ENCODE measurements around the gene CFAP161.

The CFAP161 gene, protein sequence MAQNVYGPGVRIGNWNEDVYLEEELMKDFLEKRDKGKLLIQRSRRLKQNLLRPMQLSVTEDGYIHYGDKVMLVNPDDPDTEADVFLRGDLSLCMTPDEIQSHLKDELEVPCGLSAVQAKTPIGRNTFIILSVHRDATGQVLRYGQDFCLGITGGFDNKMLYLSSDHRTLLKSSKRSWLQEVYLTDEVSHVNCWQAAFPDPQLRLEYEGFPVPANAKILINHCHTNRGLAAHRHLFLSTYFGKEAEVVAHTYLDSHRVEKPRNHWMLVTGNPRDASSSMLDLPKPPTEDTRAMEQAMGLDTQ

DNA sequence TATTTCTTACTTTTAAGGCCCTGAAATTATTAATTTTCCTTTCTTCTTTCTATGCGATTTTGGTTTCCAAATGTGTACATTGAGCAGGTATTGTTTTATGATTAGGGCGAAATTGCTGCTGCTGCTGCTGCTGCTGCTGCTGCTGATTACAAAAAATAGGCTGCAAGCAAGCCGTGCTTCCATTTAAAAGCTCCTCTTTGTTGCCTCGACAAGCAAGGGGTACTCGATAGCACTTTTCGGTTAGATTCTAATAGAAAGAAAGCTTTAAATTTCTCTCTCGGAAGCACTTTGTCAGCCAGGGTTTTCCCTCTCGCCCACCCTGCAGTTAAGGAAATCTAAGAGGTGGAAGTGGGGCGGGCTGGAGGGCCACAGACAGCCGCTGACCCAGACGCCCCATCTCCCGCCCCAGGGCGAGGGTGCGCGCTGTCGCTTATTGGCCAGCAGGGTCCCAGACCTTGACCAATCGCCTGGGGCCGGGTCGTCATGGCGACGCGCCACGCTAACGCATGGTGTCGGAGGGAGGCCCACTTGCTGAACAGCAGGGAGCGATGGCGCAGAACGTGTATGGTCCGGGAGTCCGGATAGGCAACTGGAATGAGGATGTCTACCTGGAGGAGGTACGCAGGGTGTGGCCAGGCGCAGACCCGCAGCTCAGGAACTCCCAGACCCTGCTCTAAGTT is at the start of gene CFAP161:
Gene CFAP161 (plus strand): TSS at position 489 of the 680 bp plus-strand sequence. CDS start 60 bp downstream, at position 549.
- DNase-seq, result peak; percentile 35

- DNase-seq, result no peak
Measured at GRCh38 chr15:81084716-81085115, 49.4 kb upstream of the CFAP161 start.

- DNase-seq, result no peak
Measured at GRCh38 chr15:81085213-81085612, 48.9 kb upstream of the CFAP161 start.

DNA sequence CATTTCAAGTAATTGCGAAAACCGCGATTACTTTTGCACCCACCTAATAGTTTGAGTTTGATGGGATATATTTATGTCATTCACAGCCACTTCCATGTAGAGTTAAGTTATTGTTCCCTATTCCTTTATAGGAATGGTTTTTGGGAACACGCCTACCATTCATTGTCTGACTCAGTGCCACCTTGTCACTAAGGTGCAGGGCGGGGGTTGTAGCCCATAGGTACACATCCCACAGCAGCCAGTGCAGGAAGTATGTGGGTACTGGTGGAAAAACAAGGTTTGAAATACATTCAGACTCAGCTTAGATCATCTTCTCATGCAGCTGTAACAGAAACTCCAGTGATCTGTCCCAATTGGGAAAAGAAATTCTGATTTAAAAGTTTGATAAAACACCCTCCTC is 48.2 kb upstream of the CFAP161 start:
- no peak for DNase-seq

GRCh38 chr15:81087066-81087465 is 47.0 kb upstream of the CFAP161 start:
- no peak for DNase-seq

- no peak for DNase-seq
Measured at GRCh38 chr15:81087694-81088093, 46.4 kb upstream of the CFAP161 start.

DNA sequence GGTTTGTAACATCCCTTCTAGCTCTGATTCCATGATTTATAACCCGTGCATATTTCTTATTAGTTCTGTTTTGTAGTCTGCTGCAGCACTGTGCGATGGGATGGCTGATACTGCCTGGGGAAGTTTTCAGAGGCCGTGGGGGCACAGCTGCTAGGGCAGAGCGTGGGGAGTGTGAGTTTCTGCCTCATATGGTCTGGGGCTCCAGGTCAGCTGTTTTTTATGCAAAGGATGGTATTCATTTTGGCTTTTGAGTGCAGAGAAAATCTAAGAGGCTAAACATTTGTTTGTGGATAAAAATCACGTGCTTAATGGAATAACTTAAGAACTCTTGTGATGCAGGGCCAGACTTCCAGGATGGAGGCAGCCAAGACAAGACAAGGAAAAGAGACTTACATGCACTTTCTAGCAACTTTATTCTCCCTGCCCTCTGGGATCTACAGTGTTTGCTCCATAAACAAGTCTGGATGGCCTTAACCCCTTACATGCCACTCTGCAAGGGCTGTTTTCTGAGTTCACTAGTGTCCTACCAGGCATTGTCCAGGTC is 45.5 kb upstream of the CFAP161 start:
- DNase-seq, result no peak

DNA sequence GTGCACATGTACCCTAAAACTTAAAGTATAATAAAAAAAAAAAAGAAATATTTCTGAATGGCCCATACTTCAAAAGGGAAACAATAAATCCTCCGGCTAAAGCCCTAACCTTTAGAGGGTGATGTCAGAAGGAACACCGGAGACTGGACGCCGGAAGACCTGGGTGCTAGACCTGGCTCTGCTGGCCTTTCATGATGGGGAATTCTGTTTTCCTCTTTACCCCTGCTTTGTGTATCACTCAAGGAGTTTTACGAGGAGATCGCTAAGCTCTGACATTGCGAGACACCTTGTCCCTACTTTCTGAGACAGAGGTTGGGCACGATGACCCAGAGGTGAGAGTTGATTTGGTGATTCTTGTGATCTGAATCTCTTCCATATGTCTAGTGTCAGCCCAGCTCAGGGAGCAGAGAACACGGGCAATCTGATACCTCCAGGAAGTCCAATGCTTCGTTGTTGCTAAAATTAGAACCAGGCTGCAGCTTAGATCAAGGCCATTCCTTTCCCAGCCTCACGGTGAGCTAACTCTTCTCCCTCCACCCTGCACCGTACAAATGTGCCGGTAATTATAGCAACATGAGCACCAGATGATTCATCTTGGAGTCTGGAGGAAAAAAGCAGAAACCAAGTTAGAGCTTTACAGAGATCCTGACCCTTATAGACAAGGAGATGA is 42.0 kb upstream of the CFAP161 start:
- DNase-seq, result no peak

DNA sequence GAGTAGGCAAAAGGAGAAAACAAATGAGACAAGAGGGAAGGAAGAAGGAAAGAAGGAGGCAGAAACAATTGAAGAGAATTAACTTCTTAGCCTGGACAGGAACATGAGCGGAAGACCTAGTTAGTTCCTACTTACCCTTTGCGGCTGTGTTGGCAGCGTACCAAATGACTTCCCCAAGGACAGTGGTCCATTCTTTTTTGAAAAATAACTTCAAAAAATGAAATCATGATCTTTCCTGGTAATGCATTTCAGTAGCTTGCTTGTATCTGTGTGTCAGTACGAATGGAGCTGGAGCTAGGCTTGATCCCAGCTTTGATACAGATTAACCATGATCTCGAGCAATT is 41.5 kb upstream of the CFAP161 start:
- no peak for DNase-seq

DNA sequence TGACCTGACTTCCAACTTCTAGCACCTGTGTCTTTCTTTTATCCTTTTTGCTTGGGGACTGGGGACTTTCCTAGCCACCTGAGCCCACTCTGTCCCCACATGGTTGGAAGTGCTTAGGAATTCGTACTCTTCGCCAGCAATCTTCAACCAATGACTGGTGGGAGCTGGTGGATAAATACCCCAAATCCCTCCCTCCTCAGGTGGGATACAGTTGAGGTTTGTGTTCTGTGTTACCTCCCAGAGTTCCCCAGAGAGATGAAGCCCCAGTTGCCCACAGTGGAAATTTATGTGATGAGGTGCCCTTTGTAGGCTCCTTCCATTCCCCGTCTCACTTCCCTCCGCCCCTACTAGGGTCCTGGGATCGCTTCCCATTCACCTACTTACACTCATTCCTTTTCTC is 40.1 kb upstream of the CFAP161 start:
- no peak for DNase-seq

DNA sequence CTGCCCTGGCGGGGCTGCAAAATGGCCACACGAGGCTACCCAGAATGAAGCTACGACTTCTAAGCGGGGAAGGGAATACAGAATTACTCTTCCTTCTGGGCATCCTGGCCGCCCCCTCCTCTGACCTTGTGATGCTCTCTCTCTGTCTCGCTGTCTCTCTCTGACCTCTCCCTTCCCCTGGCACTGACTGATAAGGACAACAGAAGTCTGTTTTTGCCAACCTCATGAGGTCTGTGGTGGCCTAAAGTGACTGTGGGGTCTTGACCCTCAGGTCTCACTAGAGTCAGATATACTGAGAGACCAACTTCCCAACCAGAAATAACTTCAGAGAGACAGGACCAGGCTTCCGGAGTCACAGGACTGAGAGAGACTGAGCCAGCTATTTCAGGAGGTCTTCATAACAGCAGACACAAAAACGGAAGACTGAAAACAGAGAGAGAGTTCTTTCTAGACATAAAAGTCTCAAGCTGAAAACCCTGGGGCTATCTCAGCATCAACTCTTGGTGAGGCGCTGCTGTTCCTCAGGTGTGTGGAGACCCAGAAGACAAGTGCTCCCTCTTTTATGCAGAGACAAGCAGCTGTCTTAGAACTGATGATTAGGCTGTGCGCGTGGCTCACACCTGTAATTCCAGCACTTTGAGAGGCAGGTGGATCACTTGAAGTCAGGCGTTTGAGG is 38.2 kb upstream of the CFAP161 start:
- no peak for DNase-seq

GRCh38 chr15:81096398-81096797 is 37.7 kb upstream of the CFAP161 start:
- DNase-seq, result no peak

DNA sequence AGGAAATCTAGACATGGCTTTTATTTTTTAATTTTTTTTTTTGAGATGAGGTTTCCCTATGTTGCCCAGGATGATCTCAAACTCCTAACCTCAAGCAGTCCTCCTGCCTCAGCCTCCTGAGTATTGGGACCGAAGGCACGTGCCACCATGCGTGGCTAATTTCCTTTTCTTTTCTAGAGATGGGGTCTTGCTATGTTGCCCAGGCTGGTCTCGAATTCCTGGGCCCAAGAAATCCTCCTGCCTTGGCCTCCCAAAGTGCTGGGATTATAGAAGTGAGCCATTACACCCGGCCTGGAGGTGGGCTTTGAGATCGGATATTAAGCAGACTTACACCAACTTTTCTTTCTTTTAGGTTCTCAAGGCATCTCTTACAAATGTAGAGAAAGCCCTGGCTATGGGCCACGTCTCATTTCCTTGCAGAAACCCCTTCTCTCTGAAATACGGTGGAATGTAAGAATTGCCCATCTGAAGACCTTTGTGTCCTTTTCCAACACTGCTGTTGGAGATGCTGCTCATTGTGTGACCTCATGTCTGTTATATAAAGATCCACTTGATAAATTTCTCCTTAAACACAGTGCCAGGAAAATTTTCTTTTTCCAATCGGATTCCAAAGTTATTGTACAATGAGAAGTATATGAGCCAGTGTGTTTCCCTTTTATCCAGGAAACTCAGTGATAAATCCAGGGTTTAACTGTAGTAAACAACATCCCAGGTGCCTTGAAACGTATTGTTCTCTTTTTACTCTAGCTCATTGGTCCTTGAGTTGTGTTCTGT is 36.8 kb upstream of the CFAP161 start:
- DNase-seq, result no peak

GRCh38 chr15:81097890-81098280 is 36.2 kb upstream of the CFAP161 start:
- DNase-seq, result no peak

DNA sequence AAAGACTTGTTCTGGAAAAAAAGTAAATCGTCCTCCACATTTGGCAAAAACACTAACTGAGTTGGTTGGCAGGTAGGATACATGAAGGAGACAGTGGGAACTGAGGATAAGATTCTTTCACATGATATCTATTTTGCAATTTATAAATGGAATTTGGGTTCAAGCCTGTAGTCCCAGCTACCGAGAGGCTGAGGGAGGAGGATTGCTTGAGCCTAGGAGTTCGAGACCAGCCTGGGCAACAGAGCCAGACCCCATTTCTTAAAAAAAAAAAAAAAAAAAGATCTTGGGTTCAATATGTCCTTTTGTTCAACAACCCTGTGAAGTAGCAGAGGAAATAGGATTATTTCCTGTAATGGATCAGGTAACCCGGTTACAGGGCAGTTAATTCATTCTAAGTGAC is 35.7 kb upstream of the CFAP161 start:
- no peak for DNase-seq

- DNase-seq, result no peak
Measured at GRCh38 chr15:81098861-81099651, 35.0 kb upstream of the CFAP161 start.

GRCh38 chr15:81101894-81102815 is 31.9 kb upstream of the CFAP161 start:
- DNase-seq, result no peak

GRCh38 chr15:81103857-81104256 is 30.2 kb upstream of the CFAP161 start:
- DNase-seq, result no peak

- DNase-seq, result no peak
Measured at GRCh38 chr15:81105545-81105944, 28.5 kb upstream of the CFAP161 start.

DNA sequence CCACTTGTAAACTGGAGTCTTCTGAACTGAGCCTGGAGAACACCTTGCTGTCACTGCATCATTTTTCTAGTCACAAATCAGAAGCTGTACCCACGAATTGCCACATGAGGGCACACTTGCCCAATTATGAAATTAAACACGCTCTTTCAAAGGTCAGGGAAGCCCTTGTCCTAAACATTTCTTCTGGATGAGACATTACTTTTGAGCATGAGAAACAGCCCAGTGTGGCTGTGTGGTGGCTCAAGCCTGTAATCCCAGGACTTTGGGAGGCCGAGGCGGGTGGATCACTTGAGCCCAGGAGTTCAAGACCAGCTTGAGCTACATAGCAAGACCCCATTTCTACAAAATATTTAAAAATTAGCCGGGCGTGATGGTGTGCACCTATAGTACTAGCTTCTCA is 27.5 kb upstream of the CFAP161 start:
- DNase-seq, result peak; percentile 47

DNA sequence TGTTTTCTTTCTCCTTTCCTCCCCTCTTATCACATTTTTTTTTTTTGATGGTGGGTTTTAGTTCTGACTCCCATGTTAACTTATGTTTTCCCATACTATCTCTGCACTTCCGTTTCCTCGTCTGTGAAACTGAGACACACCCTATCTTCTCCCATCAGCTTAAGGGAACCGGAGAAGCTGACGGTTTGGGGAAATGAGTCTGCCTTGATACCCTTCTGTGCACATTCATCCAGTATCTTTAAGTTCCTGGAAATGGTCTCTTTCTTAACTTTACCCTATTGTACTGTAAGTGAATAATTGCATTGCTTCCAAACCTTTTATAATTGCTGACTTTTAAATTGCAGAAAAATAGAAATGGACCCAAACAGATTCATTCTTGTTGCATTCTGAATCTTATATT is 26.2 kb upstream of the CFAP161 start:
- no peak for DNase-seq

Measured in CD4-positive, alpha-beta T cell treated with Interleukin-17A for 4 hours (primary cell).